ENCODE data around the gene DHX8.

The DHX8 gene

GRCh38 chr17:43515656-43516055 lies 31.9 kb downstream of the DHX8 start:
- no peak for TF ChIP-seq CTCF (IDR thresholded peaks at IDR 0.05; ENCODE audit: low read depth, low read length, missing control alignments)
- no peak for DNase-seq (ENCODE audit: low read depth)
- no peak overlapping the region for H3K4me3 ChIP-seq (ENCODE audit: low read depth, low read length)

- DNase-seq (ENCODE audit: low read depth) = peak; percentile 19
- TF ChIP-seq CTCF (IDR thresholded peaks at IDR 0.05; ENCODE audit: low read depth, low read length, missing control alignments) = no peak
- H3K4me3 ChIP-seq (ENCODE audit: low read depth, low read length) = no peak overlapping the region
These were observed 33.4 kb downstream of the DHX8 start for GRCh38 chr17:43517161-43517560.

- TF ChIP-seq CTCF (IDR thresholded peaks at IDR 0.05; ENCODE audit: low read depth, low read length, missing control alignments) = no peak
- peak; percentile 27 for DNase-seq (ENCODE audit: low read depth)
- H3K4me3 ChIP-seq (ENCODE audit: low read depth, low read length) = no peak overlapping the region
These were observed 34.0 kb downstream of the DHX8 start for GRCh38 chr17:43517615-43518386.

- no peak for DNase-seq (ENCODE audit: low read depth)
- no peak for TF ChIP-seq CTCF (IDR thresholded peaks at IDR 0.05; ENCODE audit: low read depth, low read length, missing control alignments)
- H3K4me3 ChIP-seq (ENCODE audit: low read depth, low read length) = no peak overlapping the region
These were observed 37.6 kb downstream of the DHX8 start for GRCh38 chr17:43521389-43521788.

DNA sequence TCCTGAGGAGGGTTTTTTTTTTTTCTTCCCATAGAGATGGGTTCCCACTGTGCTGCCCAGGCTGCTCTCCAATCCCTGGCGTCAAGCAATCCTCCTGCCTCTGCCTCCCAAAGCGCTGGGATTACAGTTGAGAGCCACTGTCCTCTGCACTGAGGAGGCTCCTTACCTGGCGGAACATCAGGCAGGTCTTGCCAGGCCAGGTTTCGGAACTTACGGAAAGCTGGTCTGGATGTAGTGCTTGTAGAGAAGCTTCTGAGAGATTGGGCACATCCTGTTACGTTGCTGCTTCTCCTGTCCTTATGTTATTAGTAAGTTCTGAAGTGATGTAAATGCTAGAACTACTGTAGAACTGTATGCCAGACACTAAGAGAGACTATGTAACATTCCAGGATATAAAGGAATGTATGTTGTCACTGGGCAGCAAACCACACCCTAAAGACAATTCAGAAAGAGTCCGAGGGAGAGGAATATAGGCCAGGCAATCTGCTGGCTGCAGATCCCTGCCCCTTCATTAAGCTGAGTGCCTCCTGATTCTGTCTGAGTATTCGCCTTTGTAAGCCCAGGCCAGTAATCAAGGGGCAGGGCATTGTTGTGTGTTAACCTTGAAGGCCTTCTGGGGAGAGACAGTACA lies 41.3 kb downstream of the DHX8 start:
- no peak overlapping the region for H3K4me3 ChIP-seq (ENCODE audit: low read depth, low read length)
- TF ChIP-seq CTCF (IDR thresholded peaks at IDR 0.05; ENCODE audit: low read depth, low read length, missing control alignments) = no peak
- DNase-seq (ENCODE audit: low read depth) = no peak

DNA sequence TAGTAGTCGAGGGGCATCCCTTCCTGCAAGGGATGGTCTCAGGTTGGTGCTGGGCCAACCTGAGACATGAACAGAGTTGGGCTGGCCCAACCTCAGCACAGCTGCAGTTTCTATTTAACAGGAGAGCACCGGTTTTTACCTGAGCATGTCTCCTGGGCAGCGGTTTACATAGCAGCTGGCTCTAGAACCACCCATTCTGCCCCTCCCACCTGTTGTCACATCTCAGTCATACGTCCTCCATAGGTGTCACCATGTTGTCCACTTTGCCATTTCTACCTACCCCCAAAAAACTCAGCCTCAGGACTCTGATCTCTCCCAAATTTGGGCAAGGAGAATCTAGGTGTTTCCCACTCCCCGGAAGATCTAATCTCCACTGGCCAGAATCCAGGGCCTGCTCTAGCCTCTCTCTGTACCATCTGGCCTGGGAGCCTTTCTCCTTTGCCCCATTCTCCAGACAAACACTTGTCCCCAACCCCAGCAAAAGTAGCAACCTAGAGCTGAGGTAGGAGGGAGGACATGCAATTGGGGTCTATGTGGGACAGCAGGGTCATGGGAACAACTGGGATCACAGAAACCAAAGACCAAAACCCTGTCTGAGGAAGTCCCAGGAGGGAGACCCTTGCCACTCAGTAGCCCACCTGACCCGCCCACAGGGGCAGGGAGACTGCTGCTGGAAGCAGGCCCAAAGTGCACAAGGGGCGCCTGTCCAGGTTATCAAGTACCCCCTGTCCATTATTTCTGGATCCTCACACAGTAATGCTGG lies 43.3 kb downstream of the DHX8 start:
- no peak overlapping the region for H3K4me3 ChIP-seq (ENCODE audit: low read depth, low read length)
- no peak for TF ChIP-seq CTCF (IDR thresholded peaks at IDR 0.05; ENCODE audit: low read depth, low read length, missing control alignments)
- DNase-seq (ENCODE audit: low read depth) = no peak

Data from GM12864 (cell line).